ENCODE results near the gene RFC3.
"Not testable (repeated sequence)": the region's sequence is repeated elsewhere in the genome, so short reads cannot be mapped to it uniquely, and the experiment has no call there.

RFC3 gene

GRCh38 chr13:33817901-33818706, at the start of gene RFC3:
Gene RFC3, plus strand, starts transcription at chr13:33818149. Its CDS starts 30 bp downstream, at chr13:33818179.
- DNase-seq, result peak; percentile 93

- no peak for DNase-seq
Measured at GRCh38 chr13:33771296-33771695, 46.7 kb upstream of the RFC3 start.

DNA sequence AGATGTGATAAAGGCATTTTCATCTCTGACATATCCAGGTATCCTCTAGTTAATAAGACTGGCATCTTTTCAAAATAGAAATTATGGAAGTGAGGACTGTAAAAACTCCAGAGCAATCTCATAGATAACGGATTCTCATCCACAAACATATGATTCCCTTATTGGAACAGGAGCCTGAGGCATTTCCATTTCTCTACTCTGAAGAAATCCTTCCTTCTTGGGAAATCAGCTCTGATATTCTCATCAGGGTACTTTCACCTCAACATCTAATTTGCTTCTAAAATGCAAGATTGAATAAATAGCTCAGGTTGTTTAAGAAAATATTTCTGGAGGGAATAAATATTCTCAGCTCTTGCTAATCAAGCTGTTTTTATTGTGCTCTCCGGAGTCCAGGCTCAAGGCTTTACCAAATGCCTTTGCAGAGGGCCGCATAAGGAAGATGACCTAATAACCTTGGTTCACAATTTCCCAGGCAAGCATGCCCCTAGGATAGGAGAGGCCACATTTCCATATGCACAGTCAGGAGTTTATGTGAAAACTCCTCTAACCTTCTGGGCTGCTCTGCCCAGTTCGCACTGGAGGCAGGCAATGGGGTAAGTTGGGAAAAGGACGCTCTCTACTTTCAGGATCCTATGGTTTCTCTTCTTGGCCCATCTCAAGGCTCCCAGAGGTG, 44.0 kb upstream of the RFC3 start:
- DNase-seq, result no peak

DNA sequence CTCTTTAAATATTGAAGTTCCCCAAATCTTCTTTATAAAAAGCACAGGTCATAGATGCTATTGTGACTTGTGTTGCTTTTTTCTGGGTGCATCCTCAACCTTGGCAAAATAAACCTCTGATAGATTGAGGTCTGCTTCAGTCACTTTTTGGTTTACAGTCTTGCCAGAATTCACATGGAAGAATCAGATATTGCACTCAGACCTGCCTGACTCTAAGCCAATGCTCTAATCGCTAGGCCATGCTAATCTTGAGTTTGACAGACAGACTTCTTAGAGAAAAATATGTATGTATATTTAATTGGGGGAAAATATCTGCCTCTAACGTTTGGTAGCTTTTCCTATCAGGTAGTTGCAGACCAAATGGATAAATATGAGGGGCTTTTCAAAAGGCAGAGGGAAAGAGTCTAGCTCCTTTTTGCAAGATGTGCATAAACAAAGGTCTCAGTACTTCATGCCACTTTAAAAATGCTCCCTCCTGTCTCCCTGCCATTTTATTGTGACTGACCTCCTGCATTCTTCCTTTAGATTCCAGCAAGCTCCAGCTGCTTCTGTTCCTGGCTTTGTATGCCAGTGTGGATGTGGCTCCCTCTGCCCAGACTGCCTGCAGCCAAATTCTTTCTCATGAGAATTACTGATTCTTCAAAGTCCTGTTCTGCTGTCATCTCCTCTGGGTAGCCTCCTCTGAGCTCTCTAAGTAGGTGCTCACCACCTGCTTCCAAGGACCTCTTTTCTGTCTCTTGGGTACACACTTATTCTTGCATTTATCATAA, 42.4 kb upstream of the RFC3 start:
- no peak for DNase-seq

DNA sequence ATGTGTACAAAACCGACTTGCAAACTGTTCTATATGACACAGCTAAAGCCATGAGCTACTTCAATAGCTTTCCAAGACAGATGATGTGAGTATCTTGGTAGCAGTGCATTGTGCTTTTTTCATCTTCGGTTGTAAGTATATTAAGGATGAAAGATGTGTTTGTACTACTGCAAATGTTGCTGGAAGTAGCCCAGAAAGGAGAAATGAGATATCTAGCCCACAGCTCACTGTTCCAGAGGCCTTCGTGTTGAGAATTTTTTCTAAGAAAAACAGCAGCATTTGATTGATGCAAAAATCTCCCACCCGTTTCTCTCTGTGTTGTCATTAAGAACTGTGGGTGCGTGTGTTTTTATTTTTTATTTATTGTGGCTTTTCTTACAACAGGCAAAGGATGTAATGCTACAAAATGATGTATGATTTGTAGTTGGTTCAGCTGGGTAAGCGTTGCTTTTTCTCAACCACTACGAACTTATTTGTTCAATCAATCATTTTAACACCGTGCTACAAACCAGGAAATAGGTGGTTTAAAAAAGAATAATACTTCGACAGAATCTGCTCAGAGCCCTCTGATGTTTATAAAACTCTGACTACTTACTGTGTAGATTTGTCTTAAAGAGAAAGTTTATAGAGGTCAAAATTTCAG, 41.6 kb upstream of the RFC3 start:
- no peak for DNase-seq

- no peak for DNase-seq
Measured at GRCh38 chr13:33782631-33783030, 35.3 kb upstream of the RFC3 start.

GRCh38 chr13:33783212-33783611, 34.7 kb upstream of the RFC3 start:
- not testable (repeated sequence) for DNase-seq

GRCh38 chr13:33784738-33785137, 33.2 kb upstream of the RFC3 start:
- no peak for DNase-seq

DNA sequence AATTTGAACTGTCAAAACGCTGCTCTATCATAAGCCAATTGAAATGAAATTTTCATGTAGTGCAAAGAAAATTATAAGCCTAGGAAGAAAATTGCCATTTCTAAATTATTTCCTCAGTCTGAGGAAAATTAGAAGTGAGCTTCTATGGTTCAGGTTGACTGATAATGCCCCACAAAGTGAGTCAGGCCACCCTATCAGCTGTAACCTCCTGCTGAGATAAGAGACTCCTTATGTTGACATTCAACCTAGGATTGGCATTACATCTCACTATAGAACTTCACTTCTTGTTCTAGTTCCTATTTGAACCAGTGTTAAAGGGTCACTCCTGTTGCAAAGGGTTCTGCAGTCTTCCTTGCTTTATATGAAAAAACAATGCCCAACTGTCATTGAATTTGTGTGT, 32.6 kb upstream of the RFC3 start:
- no peak for DNase-seq

DNA sequence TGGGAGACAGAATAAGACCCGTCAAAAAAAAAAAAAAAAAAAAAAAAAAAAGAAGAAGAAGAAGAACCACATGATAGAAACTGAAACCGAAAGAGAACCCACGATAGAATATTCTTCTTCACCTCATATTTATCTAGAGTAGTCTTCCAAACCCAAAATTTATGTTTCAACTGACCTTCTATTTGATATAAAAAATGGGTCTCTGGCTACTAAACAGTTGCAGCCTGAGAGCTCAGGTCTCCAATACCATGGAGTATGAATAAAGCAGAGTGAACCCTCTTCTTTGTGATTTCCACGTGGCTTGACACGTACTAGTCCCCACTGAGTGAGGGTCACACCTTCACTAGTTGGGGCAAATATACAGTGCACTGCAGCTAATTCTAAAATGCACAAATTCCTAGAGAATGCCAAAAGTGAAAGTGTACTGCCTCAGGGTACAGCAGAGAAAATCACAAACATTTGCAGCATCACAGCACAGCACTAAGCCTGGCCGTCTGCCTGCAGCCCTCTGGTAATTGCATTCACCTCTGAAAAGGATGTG, 30.8 kb upstream of the RFC3 start:
- DNase-seq, result peak; percentile 32

DNA sequence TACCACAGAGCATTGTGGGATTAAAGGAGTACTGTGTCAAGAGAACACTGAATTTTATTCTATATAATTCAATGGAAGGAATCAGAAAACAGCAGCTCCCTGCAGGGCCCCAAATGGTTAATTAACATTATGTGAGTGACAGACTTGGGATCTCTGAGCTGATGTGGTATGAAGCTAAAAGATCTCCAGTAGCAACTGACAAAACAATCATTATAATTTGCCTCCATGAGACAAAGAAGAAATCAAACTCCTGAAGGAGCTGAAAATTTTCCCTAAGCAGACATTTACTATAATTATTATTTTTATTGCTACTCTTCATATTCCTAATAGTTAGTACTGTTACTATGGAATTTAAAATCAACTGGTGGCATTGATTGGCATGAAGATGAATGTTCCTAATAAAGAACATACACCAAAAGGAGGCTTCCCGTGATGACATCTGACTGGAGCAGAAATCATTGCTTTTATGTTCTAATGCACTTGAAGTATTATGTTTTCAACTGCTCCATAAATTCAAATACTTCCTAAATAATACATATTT, 28.8 kb upstream of the RFC3 start:
- DNase-seq, result no peak

DNA sequence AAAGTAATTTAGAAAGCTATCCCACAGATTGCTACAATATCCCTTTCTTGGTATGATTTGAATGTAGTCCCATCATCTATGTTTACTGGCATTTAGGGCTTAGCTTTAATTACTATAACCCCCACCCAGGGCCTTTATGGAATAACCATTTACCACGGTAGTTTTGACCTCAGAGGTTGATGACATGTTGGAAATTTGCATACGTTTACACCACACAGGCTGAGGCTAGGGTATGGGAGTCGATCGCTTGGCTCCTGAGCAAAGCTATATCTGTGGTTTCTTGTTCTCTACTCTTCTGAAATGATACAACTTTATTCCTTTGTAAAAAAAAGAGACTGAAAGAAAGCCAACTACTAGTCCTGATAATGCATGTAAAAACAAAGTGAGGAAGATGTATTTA, 28.2 kb upstream of the RFC3 start:
- DNase-seq, result no peak

DNA sequence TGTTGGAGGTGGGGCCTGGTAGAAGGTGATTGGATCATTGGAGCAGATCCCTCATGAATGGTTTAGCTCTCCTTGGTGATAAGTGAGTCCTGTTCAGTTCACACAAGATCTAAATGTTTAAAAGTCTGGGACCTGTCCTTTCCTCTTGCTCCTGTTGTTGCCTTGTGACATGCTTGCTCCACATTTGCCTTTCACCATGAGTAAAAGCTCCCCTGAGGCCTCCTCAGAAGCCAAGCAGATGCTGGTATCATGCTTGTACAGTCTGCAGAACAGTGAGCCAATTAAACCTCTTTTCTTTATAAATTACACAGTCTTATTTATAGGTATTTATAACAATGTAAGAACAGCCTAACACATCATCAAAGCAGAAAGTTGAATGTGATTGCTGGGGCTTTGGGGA, 24.2 kb upstream of the RFC3 start:
- DNase-seq, result no peak

GRCh38 chr13:33794576-33794975, 23.4 kb upstream of the RFC3 start:
- peak; percentile 61 for DNase-seq

DNA sequence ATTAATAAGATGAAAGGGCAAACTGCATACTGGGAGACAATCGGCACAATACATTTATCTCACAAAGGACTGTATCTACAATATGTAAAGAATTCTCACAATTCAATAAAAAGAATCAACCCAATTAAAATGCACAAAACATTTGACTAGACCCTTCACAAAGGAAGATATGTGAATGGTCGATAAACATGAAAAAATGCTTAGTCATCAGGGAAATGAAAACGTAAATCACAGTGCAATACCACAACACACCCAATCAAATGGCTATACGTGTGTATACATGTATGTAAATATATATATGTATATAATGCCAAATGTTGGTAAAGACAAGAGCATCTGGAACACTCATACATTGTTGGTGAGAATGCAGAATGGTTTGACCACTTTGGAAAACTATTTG, 21.9 kb upstream of the RFC3 start:
- DNase-seq, result no peak

GRCh38 chr13:33797622-33798021, 20.3 kb upstream of the RFC3 start:
- DNase-seq, result peak; percentile 35

- no peak for DNase-seq
Measured at GRCh38 chr13:33798023-33798422, 19.9 kb upstream of the RFC3 start.

GRCh38 chr13:33799950-33800592, 17.9 kb upstream of the RFC3 start:
- DNase-seq, result peak; percentile 17

GRCh38 chr13:33800646-33801186, 17.2 kb upstream of the RFC3 start:
- no peak for DNase-seq

GRCh38 chr13:33806470-33807248, 11.3 kb upstream of the RFC3 start:
- no peak for DNase-seq

DNA sequence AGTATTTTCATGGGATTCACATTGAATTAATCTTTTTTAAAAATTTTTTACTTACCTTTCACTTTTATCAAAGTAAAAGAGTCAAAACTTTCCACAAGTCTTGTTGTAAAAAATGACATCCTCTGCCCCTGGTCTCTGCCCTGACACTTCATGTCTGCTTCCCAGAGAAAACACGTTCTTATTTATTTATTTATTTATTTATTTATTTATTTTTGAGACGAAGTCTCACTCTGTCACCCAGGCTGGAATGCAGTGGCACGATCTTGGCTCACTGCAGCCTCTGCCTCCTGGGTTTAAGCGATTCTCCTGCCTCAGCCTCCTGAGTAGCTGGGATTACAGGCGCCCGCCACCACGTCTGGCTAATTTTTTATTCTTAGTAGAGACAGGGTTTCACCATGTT, 5.1 kb upstream of the RFC3 start:
- DNase-seq, result not testable (repeated sequence)
